Osteocyte (in vitro differentiated cells): ENCODE data around the gene FARS2. TPM values are rescaled to one million over a fixed set of nuclear protein-coding genes. Genes with fewer than 3 reads are reported as not detected.

ENCODE experiments used
- DNase-seq: peaks from one replicate; pipeline ENCODE4 v3.0.0; 2021; ENCODE audit warnings: mixed read lengths; ENCODE audit not compliant: unreplicated experiment; ENCODE audit errors: extremely low spot score
- H3K27ac Mint-ChIP-seq: one replicate; pipeline ENCODE4 v1.8.0; 2021; ENCODE audit warnings: mild to moderate bottlenecking, mixed read lengths; ENCODE audit not compliant: unreplicated experiment
- H3K27me3 Mint-ChIP-seq: one replicate; pipeline ENCODE4 v1.8.0; 2021; ENCODE audit warnings: mixed read lengths; ENCODE audit not compliant: unreplicated experiment
- H3K36me3 Mint-ChIP-seq: one replicate; pipeline ENCODE4 v1.8.0; 2021; ENCODE audit warnings: mixed read lengths; ENCODE audit not compliant: unreplicated experiment
- H3K4me1 Mint-ChIP-seq: one replicate; pipeline ENCODE4 v1.8.0; 2021; ENCODE audit warnings: mixed read lengths; ENCODE audit not compliant: unreplicated experiment
- H3K4me3 Mint-ChIP-seq: one replicate; pipeline ENCODE4 v1.8.0; 2021; ENCODE audit warnings: mild to moderate bottlenecking, moderate library complexity, mixed read lengths; ENCODE audit not compliant: unreplicated experiment
- H3K9me3 Mint-ChIP-seq: one replicate; pipeline ENCODE4 v1.8.0; 2021; ENCODE audit warnings: mixed read lengths; ENCODE audit not compliant: unreplicated experiment
- total RNA-seq: library from RNA; stranded (reverse); gene quantifications from 2 replicates; pipeline ENCODE4 v1.2.1, GENCODE V29; 2021
- TF ChIP-seq, protein P1 (sequence below): fragments of 200-600 bp; sonication (generic); IDR thresholded peaks from 2 replicates; pipeline ENCODE4 v1.5.0; 2021; ENCODE audit warnings: antibody characterized with exemption, mild to moderate bottlenecking, moderate library complexity

Gene FARS2
- total RNA-seq, 1 donor from 2014 or later: 17.4 TPM

DNA sequence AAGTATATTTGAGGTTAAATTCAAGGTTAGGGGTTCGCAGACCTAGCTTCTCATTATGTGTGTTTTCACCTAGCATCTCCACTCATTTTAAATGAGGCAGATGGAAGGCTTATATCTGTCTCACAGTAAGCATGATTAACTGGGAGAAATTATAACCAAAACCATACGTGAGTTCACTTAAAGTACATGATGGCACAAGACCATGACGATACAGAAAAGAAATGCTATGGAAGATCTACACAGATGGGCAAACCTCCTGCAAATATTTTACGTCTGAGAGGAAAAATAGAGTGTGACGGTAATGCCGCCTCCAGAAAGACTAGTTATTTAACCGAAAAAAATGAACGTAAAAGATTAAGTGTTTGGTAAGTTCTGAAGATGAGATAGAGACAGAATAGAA is 337.8 kb downstream of the FARS2 start:
- H3K27ac Mint-ChIP-seq: no peak overlapping the region
- TF ChIP-seq, protein P1, sequence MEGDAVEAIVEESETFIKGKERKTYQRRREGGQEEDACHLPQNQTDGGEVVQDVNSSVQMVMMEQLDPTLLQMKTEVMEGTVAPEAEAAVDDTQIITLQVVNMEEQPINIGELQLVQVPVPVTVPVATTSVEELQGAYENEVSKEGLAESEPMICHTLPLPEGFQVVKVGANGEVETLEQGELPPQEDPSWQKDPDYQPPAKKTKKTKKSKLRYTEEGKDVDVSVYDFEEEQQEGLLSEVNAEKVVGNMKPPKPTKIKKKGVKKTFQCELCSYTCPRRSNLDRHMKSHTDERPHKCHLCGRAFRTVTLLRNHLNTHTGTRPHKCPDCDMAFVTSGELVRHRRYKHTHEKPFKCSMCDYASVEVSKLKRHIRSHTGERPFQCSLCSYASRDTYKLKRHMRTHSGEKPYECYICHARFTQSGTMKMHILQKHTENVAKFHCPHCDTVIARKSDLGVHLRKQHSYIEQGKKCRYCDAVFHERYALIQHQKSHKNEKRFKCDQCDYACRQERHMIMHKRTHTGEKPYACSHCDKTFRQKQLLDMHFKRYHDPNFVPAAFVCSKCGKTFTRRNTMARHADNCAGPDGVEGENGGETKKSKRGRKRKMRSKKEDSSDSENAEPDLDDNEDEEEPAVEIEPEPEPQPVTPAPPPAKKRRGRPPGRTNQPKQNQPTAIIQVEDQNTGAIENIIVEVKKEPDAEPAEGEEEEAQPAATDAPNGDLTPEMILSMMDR: no peak

DNA sequence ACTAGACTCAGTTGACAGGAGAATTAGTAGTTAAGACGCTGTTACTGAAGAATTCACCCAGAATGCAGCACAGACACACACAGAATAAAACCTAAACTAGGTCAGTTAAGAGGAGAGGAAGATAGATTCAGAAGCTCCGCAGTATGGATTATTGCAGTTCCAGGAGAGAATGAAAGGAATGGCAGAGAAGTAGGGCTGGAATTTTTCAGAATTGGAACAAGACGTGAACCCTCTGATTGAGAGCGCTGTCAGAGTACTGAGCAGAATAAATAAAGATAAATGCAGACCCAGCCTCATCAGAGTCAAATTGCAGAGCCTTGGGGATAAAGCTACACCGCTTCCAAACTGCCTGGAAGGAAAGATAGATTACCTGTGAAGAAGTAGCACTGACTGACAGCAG is 344.6 kb downstream of the FARS2 start:
- Mint-ChIP-seq H3K36me3 (no peaks in the 10 kb centered on the region), H3K4me1 (no peaks in the 10 kb centered on the region), H3K27me3 (no peaks in the 10 kb centered on the region), H3K27ac (no peak overlapping the region), H3K9me3 (peaks cover 4% of the 10 kb centered on the region), H3K4me3 (no peak overlapping the region)
- TF ChIP-seq, protein P1: no peak
- no peak for DNase-seq

More for the DNA sequence above, 337.8 kb downstream of the FARS2 start:
- Mint-ChIP-seq H3K4me3 (no peak overlapping the region), H3K9me3 (no peaks in the 10 kb centered on the region), H3K36me3 (no peaks in the 10 kb centered on the region), H3K4me1 (no peaks in the 10 kb centered on the region), H3K27me3 (no peaks in the 10 kb centered on the region)
- DNase-seq: no peak

DNA sequence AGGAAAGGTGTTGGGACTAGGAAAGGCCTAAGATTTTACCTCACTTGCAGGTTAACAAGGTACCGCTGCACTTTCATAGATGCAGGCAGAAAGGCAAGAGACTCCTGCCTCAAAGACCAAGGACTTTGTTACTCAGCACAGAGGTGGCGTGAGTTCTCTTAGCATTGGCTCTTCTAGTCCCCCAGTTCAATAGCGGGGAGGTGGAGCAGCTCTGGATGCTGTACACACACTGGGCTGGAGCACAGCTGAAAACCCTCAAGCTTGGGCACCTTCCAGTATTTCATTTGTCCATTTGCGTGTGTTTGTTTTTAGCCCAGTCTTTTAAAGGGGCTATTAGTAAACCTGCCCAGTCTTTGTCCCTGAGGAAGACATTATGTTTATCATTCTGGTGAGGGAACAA is 345.2 kb downstream of the FARS2 start:
- no peaks in the 10 kb centered on the region for H3K27me3 Mint-ChIP-seq
- peaks cover 4% of the 10 kb centered on the region for H3K9me3 Mint-ChIP-seq
- no peak for DNase-seq
- H3K4me3 Mint-ChIP-seq: no peak overlapping the region
- no peaks in the 10 kb centered on the region for H3K36me3 Mint-ChIP-seq
- TF ChIP-seq, protein P1: no peak
- H3K4me1 Mint-ChIP-seq: no peaks in the 10 kb centered on the region
- no peak overlapping the region for H3K27ac Mint-ChIP-seq

DNA sequence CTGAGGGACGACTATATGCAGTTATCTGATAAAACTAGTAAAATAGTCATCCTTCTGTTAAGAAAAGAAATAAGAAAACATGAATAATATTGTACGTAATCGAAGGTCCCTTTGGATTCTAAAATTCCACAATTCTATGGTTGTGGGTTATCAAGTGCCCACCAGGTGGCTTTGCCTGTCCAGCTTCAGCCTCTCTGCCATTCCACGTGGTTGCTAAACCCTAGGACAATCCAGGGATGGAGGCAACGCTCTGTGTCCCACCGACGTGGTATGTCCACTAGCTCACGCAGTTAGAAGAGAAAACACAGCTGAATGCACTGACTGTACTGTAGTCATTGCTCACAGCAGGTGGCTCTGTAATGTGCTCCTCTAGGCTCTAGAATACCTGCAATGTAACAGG is 349.3 kb downstream of the FARS2 start:
- Mint-ChIP-seq H3K27me3 (no peaks in the 10 kb centered on the region), H3K27ac (no peak overlapping the region), H3K4me3 (no peak overlapping the region), H3K36me3 (peaks cover 10% of the 10 kb centered on the region), H3K4me1 (no peaks in the 10 kb centered on the region), H3K9me3 (peaks cover 13% of the 10 kb centered on the region)
- TF ChIP-seq, protein P1: no peak
- no peak for DNase-seq

DNA sequence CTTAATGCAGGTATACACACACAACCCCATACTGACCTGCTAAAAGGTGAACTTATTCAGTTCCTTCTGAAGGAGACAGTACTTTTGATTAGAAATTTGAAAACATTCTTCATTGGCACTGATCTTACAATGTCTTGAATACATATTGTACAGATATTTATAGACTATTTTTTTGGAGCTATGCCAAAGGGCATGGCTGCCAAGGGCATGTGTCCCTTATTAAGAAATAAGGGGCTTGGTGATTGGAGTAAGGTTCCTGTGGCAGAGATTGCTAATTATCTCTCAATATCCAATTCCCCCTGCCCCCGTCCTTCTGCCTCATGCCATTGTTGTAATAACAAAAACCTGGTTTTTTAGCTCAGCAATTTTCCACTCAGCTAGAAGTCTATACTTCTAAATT is 355.9 kb downstream of the FARS2 start:
- H3K9me3 Mint-ChIP-seq: peaks cover 9% of the 10 kb centered on the region
- no peak for DNase-seq
- H3K36me3 Mint-ChIP-seq: peaks cover 12% of the 10 kb centered on the region
- TF ChIP-seq, protein P1: no peak
- no peak overlapping the region for H3K4me3 Mint-ChIP-seq
- H3K27me3 Mint-ChIP-seq: no peaks in the 10 kb centered on the region
- H3K4me1 Mint-ChIP-seq: no peaks in the 10 kb centered on the region
- H3K27ac Mint-ChIP-seq: no peak overlapping the region
